G401.6 (cell line): ENCODE results near the gene CENPP.
"Not testable (repeated sequence)": the region's sequence is repeated elsewhere in the genome, so short reads cannot be mapped to it uniquely, and the experiment has no call there.

Experiments used
- FAIRE-seq: peaks from 2 replicates; lab custom pipeline; 2012; peaks lifted over from hg19 to GRCh38; lab: Jason Lieb, UNC

CENPP gene

DNA sequence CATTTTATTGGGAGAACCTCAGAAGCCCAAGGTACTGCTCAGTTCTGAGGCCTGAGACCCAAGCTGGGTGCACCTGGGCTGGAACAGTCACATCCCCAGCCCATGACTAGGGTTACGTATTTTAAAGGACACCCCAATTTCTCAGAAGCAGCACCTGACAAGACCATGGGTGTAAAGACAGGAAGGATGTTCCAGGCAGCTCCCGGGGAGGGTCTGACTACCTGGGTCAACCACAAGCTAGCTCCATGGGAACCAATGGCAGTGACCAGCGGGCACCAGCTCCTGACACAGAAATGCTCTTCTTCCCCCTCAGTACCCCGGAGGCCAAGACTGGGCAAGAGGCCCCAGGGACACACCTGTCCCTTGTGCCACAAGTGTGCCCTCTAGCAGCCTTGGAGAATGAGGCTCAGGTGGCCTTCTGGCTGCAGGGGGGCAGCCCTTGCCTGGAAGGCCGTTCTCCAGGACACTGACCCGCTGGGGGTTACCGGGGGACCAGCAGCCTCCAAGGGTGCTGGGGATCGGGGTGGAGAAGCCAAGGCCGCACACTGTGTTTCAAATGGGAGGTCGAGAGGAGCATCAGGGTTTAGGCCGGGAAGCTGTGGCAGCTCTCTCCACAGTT lies 291.6 kb downstream of the CENPP start:
- FAIRE-seq, result no peak

DNA sequence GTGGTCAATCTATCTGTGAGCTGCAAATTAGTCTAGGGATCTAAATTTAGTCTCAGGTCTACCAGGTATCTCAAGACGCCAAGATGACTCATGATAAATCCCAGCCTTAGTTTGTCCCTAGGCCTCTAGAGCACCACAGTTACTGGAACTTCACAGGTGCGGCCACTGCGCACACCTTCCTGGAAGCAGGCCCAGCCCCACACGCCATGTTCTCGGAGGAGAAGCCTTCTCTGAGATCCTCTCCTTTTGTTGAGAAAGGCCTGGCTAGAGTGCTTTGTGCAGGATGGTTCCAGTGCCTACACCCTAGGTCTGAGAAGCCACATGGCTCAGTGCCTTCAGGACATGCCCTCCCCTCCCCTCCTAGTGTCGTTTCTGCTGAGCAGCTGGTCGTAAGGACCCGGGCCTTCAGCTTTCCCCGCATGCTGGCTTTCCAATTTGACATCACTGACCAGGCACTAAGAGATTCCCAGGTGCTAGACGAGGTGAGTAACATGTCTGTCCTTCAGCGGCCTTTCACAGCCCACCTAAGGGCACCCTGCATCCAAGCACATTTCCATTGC lies 292.3 kb downstream of the CENPP start:
- no peak for FAIRE-seq

DNA sequence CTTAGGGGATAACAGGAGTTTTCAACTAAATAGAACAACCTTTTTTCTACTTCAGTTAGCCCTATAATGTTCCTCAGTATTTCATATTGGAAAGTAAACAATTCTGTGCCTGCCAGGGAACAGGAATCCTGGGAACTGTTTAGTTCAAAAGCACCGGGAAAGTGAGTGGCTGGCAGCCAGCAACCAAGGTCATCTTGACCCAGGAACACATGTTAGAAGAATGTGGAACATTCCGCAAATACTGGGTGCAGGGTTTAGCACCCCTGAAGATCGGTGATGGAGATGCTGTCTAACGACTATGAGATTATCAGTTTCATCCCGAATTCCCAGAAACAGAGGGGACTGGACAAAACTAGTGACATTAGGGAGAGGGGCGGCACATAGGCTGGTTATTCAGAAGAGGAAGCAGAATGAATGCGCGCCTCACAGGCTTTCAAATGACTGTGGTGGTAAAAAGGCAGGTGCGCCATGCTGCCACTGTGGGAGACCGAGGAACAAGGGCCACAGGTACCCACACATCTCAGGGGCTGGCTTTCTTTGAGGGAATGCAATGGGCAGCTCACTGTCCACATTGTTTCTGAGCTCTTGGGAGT lies 293.0 kb downstream of the CENPP start:
- no peak for FAIRE-seq

DNA sequence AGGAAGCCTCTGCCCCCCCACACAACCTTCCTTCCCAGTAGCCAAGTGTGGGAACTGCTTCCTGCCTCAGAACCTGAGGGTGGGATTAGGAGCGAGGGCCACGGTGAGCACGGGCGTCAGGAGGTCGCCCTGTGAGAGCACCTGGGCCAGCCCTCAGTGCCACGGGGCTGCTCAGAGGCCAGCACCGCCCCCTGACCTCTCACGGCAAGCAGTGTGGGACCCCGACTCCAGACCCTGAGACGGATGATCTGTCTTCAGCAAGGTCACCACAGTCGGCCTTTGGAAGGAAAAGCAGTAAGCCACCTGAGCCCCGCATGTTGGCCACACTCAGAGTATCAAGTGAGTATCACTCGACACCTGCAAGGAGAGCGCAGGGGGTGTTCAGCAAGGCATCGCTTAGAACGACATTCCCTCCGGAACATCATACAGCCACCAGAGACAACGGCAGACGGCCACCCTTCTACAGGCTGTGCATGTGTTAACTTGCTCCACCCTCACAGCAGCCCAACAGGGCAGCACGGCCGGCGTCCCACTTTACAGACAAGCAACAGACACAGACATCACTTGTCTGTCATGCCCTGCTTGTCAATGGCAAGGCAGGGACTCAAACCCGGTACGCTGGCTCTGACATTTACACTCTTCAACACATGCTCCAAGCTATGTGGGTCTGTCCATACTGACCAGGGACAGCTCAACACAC lies 294.0 kb downstream of the CENPP start:
- FAIRE-seq, result no peak

DNA sequence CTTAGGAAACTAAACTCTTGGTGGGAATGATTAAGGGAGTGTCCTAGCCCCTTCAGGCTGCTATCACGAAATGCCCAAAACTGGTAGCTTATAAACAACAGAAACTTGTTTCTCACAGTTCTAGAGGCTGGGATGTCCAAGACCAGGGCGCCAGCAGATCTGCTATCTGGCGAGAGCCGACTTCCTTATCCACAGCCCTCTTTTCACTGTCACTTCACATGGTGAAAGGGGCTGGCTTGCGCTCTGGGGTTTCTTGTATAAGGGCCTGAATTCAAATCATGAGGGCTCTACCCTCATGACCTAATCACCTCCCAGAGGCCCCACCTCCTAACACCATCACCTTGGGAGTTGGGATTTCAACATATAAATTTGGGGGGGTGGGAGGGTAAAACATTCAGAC lies 295.1 kb downstream of the CENPP start:
- FAIRE-seq, result no peak

DNA sequence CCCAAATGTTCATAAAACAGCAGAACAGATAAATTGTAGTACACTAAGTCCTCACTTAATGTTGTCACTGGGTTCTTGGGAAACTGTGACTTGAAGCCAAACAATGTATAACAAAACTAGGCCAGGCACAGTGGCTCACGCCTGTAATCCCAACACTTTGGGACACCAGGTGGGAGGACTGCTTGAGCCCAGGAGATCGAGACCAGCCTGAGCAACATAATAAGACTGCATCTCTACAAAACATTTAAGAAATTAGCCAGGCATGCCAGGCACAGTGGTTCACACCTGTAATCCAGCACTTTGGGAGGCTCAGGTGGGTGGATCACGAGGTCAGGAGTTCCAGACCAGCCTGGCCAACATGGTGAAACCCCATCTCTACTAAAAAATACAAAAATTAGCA lies 298.2 kb downstream of the CENPP start:
- not testable (repeated sequence) for FAIRE-seq

DNA sequence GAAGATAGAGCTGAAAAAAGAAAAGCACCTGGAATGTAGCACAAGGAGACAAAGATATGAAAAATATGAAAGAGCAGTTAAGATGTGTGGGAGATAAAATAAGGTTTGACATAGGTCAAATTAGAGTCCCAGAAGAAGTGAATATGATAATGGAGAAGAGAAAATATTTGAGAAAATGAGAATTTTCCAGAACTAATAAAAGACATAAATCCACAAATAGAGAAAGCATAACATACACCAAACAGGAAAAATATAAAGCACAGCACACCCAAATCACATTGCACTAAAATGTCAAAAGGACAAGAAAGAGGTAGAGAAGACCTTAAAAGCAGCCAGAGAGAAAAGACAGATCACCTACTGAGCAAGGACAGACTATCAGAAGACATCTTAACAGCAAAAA lies 300.7 kb downstream of the CENPP start:
- FAIRE-seq, result no peak

DNA sequence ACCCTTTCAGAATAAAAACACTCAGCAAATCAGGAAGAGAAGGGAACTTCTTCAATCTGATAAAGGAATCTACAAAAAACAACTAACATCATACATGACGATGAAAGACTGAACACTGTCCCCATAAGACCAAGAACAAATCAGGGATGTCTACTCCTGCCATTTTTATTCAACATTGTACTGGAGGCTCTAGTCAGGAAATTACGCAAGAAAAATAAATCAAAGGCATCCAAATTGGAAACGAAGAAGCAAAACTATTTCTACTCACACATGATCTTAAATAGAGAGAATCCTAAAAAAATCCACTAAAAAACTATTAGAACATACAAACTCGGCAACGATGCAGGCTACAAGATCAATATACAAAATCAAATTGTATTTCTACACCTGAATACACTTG lies 301.9 kb downstream of the CENPP start:
- FAIRE-seq, result no peak

DNA sequence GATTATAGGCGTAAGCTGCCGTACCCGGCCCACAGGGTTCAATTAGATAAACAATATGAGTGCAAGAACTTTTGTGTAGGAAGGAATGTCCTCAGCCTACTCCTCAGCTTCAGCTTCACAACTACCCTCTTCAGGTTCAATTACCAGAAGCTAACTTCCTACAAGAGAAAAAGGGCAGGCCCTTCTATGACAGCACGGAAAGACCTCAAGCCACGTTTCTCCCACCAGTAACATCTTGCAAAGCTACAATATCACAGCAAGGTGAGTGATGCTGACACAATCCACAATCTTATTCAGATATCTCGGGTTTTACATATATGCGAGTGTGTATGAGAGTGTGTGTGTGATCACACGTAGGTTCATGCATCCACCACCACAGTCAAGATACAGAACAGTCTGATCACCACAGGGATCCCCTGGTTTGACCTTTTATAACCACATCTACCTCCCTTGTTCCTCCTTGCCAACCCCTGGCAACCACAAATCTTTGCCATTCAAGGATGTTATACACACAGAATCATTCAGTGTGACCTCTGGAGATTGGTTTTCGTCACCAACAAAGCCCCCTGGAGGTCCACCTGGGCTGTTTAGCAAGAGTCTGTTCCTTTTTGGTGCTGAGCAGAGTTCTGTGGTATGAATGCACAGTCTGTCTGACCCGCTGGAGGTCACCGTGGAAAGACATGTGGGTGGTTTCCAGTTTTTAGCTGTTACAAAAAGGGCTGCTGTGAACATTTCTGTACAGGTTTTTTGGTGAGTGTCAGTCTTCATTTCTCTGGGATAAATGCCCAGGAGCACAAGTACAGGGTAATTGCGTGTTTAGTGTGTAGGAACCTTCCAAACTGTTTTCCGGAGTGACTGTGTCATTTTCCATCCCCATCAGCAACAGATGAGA lies 305.9 kb downstream of the CENPP start:
- FAIRE-seq, result no peak

DNA sequence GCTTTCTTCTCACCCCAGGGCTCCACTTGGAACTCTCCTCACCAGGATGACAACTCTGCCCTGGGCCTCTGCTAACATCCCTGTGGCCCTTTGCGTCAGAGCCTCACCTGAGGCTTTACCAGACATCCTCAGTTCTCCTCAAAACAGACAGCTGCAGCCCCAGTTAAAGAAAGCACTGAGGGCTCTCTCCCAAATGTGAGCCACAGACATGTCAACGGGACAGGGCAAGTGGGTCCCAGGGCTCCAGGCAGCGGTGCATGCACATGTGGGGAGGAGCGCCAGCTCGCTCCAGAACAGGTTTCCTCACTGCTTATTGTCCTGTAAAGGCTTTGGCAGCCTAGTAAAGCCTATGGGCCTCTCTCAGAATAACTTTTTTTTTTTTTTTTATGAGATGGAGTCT lies 306.9 kb downstream of the CENPP start:
- FAIRE-seq, result no peak

DNA sequence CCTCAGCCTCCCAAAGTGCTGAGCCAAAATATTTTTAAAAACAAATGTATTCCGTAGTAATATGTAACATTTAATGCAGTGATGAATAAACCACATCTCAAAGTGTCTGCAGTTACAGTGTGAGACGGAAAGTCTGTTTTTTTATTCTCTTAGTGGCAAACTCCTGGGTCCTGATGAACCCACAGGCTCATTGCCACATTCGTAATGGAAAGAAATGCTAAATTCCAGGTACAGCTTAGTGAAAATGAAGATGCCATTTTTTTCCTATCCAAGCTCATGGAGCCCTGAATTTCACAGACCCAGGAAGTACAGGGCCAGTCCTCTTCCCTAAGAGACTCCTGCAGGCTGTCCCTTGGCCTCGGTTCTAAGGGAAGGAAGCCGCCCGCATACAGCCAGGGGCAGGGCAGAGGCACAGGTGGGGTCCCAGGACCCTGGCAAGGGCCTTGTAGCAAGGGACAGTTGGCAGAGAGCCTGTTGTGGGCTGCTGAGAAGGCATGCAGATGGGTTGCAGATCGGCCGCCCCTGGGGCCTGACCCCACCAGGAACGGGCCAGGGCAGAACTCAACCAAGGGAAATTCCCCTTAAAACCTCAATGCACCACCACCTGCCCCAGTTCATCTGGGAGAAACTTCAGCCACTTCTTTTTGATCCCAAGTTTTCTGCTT lies 308.0 kb downstream of the CENPP start:
- no peak for FAIRE-seq

DNA sequence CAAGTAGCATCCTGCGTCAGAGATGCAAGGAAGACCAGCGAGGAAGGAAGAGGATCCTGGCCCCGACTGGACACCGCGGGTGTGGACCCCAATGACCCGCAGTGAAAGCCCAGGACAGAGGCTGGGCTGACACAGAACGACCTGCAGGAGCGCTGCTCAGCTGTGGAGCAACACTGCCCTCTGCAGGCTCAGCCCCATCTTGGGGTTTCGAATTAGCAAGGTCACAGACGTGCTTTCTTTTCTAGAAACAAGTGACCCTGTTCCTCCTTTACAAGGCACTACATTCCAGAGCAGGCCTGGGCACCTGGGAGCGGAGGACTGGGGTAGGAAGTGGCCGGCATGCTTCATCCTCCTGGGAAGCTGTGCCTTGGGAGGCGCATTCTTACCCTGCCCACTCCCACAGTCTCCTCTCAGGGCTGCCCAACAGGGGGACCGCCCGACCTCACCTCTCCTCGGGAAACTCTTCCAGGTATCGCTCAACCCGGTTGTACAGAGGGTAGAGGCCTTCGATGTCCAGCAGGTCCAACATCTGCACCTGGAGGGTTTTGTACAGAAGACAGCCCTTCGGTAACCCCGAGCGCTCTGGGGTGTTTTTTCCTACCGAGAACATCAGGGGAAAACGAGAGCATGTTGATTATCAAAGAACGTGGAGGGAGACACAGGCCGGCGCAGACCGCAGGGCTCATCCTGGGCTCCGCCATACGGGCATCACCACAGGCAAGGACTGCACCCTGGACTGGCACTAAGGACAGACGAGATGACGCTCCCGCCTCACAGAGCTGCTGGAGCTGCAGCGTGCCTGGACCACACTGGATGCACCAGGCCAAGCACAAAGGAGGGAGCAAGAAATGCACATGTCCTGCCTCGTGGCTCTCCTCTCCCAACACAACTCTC lies 309.2 kb downstream of the CENPP start:
- no peak for FAIRE-seq

DNA sequence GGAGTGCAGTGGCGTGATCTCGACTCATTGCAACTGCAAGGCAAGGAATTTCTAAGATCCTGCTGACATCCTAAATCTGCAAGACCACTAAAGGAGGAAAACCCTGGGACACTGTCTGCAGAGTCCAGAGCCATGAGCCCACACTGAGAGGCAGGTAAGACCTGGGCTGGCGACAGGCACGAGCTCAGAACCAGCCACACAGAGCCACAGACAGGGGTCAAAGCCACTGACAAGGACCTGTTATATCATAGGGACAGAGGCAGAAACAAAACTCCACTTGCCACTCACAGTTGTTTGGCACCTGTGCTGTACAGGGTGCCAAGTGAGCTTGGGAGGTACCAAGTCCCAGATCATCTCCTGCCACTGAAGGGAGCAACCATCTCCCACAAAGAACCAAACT lies 310.0 kb downstream of the CENPP start:
- no peak for FAIRE-seq

DNA sequence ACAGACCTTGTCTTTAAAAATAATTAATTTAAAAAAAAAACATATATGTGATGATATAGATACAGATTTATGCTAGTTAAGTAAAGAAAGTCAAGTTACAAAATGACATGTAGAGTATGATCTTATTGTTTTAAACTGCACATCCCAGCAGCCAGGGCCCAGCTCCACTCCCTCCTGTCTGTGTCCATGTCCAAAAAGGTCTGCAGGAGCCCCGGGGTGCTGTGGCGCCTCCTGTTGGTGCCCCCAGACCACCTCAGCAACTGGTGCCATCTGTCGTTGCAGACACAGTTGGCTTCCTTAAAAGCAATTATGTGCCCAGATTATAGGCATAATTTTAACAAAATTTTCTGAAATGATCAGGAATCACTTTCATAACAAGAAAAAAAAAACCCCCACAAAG lies 310.9 kb downstream of the CENPP start:
- FAIRE-seq, result no peak

DNA sequence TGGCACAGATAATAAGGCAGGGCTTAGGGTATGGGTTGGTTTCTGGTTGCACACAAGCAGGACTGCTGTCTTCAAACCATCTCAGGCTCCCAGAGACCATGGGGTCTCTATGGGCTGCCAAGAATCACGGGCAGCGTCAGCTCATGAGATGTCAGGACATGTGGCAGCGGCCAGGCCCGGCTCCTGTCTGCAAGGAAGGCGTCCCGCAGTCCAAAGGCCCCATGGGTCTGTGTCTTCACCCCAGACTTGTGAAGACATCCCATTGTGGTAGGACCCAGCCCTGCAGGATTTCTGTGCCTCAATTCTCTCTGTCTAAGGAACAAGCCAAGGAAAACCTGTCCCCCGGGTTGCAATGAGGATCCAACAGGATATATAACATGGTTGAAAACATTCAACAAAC lies 311.6 kb downstream of the CENPP start:
- FAIRE-seq, result no peak

DNA sequence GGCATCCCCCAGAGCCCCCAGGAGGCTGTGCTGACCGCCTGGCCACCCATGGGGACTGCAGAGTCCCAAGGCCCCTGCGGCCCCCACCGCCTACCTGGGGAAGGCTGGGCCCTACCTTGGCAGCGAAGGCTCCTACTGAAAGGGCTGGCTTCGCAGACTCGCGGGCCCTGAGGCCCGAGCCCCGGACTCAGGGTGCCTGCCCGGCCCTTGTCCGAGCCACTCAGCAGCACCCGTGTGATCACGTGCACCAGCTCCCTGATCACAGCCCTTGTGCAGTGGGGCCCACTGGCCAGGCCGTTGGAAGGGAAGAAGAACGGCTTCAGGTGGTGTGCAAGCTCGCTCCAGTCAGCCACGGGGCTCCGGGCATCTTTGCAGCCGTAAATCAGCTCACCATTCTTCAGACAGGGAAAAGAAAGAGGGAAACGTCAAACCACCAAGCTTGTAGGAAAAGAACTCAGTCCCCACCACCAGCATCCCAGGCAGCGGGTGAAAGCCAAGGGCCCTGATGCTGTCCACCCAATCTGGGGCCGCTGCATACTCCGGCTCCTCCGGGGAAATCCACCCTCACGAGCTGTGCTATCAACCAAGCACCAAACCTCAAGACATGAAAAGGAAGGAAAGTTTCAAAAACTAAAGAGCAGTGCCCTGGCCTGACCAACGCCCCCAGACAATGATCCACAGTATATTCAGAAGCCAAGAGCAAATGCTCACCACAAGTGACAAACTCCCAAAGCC lies 312.3 kb downstream of the CENPP start:
- no peak for FAIRE-seq

DNA sequence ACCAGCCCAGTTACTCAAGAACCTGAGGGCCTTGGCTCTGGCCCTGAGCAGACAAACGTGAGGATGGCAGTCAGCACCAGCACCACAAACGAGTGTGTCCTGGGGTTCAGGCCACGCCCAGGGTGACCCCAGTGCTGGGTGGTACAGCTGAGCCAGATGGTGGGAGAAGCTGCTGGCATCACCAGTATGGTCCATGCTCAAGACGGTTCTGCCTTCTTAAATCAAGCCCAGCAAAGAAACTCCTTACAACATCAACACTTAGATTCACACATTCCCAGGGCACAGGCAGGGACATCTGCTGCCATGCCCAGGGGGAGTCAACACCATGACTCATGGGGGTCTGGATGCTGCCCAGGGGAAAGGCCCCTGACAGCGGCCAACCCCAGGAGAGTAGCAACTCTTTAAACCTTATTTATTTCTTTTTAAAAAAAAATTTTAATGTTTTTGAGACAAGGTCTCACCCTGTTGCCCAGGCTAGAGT lies 312.9 kb downstream of the CENPP start:
- no peak for FAIRE-seq

DNA sequence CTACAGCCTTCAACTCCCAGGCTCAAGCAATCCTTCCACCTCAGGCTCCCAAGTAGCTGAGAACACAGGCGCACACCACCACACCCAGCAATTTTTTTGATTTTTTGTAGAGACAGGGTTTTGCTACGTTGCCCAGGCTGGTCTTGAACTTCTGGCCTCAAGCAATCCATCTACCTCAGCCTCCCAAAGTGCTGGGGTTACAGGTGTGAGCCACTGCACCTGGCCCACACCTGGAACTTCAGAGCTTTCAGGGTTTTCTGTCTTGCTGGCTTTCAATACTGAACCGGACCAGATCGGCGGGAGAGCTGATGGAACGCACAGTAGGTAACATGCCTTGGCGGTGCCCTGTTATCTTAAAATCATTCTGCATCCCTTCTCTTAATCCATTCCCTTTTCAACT lies 313.4 kb downstream of the CENPP start:
- no peak for FAIRE-seq

DNA sequence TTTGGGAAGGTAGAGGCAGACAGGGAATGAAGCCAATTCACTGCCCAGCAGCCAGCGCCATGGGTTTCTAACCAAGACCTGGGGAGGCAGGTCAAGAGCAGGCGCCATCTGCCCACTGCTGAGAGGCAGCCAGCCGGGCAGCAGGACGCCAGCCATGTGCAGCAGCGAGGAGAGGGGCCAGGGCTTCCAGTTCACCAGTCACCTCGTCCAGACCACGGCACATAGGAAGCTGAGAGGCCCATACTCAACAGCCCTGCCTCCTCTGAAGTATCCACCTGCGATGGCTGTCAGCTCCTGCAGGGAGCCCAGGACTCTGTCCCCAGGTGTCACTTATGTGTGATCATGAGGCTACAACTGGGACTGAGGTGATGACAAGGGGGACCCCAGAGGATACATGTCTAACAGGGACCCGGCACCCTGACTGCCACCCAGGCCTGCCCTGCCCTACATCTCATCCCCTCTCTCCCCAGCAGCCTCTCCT lies 314.1 kb downstream of the CENPP start:
- no peak for FAIRE-seq
